GM19397 (cell line): Measurements from ENCODE around the gene CASQ2.

Source experiments
- ATAC-seq: cut with Tn5 transposase; IDR thresholded peaks from one replicate; pipeline ENCODE4 v1.9.1; 2021; ENCODE audit warnings: mild to moderate bottlenecking, moderate library complexity; ENCODE audit not compliant: unreplicated experiment

Gene CASQ2

GRCh38 chr1:115768549-115768948 is at the start of gene CASQ2:
TSS of gene CASQ2 (minus strand) at chr1:115768714. CDS start at chr1:115768541, 173 bp downstream.
- no peak for ATAC-seq

GRCh38 chr1:115815694-115816093 is 47.2 kb upstream of the CASQ2 start:
- no peak for ATAC-seq

- ATAC-seq = no peak
These were observed 46.3 kb upstream of the CASQ2 start for GRCh38 chr1:115814685-115815398.

GRCh38 chr1:115813727-115814126 is 45.2 kb upstream of the CASQ2 start:
- ATAC-seq = no peak

- ATAC-seq = no peak
These were observed 42.8 kb upstream of the CASQ2 start for GRCh38 chr1:115811140-115811828.

GRCh38 chr1:115810609-115811008 is 42.1 kb upstream of the CASQ2 start:
- no peak for ATAC-seq

- ATAC-seq = no peak
These were observed 41.3 kb upstream of the CASQ2 start for GRCh38 chr1:115809847-115810246.

GRCh38 chr1:115809076-115809475 is 40.6 kb upstream of the CASQ2 start:
- no peak for ATAC-seq

GRCh38 chr1:115807723-115808122 is 39.2 kb upstream of the CASQ2 start:
- no peak for ATAC-seq

- ATAC-seq = no peak
These were observed 37.1 kb upstream of the CASQ2 start for GRCh38 chr1:115805597-115805996.

- no peak for ATAC-seq
These were observed 33.9 kb upstream of the CASQ2 start for GRCh38 chr1:115802416-115802815.

- ATAC-seq = no peak
These were observed 29.0 kb upstream of the CASQ2 start for GRCh38 chr1:115797486-115797885.

- ATAC-seq = no peak
These were observed 28.4 kb upstream of the CASQ2 start for GRCh38 chr1:115796897-115797296.

GRCh38 chr1:115796036-115796435 is 27.5 kb upstream of the CASQ2 start:
- no peak for ATAC-seq

GRCh38 chr1:115794976-115795639 is 26.6 kb upstream of the CASQ2 start:
- ATAC-seq = no peak

GRCh38 chr1:115793162-115793561 is 24.6 kb upstream of the CASQ2 start:
- no peak for ATAC-seq

- no peak for ATAC-seq
These were observed 23.3 kb upstream of the CASQ2 start for GRCh38 chr1:115791816-115792215.

GRCh38 chr1:115790846-115791245 is 22.3 kb upstream of the CASQ2 start:
- ATAC-seq = no peak

GRCh38 chr1:115790356-115790755 is 21.8 kb upstream of the CASQ2 start:
- ATAC-seq = no peak

- ATAC-seq = no peak
These were observed 14.8 kb upstream of the CASQ2 start for GRCh38 chr1:115783311-115783710.

GRCh38 chr1:115782571-115783281 is 14.2 kb upstream of the CASQ2 start:
- no peak for ATAC-seq
